GM12801 (cell line): ENCODE data around the gene SBNO2.

Source experiments
- TF ChIP-seq, protein P1 (sequence below): IDR thresholded peaks from one replicate; pipeline ENCODE4 v1.5.1; 2011; ENCODE audit warnings: control low read depth; ENCODE audit not compliant: insufficient read length; ENCODE audit errors: extremely low read depth

Gene SBNO2

DNA sequence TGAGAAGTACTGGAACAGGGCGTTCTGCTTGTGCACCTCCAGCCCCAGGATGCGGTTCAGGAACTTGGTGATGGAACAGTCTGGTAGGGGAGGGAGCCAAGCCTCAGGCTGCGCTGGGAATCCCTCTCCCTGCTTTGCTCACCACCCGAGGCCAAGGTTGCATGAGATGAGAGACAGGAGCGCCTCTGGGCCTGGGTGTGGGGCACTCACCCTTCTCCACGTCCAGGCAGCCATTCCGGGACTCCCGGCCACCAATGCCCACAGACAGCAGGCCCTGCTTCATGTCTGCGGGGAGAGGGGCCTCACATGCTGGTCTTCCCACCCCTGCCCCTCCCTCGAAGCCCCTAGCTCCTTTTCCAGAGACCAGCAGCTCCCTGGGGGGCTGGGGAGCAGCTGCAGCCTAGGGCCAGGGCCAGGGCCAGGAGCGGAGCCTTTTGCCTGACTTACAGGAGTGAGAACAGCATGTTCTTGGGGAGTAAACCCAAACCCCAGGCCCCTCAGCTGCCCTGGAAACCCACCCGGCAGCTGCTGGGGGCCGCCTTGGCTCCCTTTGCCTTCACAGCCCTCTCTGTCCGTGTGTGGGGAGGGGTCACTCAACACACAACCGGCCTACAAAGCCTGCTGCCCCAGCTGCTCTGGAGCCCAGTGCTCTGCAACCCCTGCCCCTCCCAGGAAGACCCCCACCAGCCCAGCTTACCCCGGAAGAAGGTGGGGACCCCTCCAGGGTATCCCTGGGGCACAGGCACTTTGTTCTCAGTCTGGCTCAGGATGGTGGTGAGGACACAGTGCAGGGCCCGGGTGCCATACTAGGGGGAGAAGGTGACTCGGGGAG lies 63.0 kb downstream of the SBNO2 start:
- TF ChIP-seq, protein P1, sequence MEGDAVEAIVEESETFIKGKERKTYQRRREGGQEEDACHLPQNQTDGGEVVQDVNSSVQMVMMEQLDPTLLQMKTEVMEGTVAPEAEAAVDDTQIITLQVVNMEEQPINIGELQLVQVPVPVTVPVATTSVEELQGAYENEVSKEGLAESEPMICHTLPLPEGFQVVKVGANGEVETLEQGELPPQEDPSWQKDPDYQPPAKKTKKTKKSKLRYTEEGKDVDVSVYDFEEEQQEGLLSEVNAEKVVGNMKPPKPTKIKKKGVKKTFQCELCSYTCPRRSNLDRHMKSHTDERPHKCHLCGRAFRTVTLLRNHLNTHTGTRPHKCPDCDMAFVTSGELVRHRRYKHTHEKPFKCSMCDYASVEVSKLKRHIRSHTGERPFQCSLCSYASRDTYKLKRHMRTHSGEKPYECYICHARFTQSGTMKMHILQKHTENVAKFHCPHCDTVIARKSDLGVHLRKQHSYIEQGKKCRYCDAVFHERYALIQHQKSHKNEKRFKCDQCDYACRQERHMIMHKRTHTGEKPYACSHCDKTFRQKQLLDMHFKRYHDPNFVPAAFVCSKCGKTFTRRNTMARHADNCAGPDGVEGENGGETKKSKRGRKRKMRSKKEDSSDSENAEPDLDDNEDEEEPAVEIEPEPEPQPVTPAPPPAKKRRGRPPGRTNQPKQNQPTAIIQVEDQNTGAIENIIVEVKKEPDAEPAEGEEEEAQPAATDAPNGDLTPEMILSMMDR, result no peak

DNA sequence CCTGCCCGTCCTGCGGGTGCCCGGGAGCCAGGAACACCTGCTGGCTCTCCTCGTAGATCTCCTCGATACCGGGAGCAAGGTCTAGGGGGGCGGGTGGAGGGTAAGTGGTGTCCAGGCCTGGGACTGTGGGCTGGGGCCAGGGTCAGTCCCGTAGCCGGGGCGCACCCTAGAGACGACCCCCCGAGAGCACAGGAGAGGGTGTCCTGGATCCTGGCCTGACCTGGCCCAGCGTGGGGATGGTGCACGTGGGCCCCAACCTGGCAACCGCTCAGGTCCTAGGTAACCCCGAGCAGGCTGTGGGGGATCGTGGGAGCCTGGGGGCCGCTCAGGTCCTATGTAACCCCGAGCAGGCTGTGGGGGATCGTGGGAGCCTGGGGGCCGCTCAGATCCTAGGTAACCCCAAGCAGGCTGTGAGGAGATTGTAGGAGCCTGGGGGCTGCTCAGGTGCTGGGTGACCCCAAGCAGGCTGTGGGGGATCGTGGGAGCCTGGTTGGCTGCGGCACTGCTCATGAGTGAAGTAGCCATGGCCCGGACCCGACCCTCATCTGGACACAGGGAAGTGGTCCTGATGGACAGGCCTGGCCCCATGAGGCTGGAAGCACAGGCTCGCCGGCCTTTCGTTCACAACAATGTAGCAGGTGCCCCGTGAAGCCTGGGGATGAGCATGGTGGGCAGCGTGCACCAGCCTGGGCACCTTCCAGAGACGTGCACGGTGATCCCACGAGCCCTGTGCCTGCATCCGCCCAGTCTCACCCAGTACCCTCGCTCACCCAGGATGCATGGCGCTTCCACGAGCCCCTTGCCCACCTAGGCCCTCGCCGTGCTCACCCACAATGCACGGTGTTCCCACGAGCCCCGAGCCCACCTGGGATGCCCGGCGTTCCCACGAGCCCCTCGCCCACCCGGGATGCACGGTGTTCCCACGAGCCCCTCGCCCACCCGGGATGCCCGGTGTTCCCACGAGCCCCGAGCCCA lies 64.1 kb downstream of the SBNO2 start:
- TF ChIP-seq, protein P1, result no peak

DNA sequence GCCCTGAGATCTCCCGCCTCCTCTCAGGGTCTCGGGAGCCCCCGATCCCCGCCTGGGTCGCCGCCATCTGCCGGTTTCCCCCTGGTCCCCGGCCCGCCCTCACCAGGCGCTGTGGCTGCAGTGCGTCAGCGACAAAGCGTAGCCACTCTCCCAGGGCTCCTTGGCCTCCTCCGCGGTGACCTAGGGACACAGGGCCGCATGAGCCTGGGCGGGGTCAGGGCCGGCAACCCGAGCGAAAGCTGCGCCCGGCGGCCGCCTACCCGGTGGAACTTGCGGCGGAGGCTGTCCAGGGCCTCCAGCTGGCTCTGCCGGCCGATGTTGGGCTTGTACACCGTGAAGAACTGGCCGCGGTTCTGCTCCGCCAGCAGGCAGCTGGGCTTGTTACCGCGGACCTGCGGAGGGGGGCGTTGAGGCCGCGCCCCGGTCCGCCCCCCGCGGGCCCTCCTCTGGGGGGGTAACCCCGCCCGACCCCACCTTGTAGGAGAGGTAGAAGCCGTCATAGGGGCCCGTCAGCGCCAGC lies 65.0 kb downstream of the SBNO2 start:
- TF ChIP-seq, protein P1, result no peak

DNA sequence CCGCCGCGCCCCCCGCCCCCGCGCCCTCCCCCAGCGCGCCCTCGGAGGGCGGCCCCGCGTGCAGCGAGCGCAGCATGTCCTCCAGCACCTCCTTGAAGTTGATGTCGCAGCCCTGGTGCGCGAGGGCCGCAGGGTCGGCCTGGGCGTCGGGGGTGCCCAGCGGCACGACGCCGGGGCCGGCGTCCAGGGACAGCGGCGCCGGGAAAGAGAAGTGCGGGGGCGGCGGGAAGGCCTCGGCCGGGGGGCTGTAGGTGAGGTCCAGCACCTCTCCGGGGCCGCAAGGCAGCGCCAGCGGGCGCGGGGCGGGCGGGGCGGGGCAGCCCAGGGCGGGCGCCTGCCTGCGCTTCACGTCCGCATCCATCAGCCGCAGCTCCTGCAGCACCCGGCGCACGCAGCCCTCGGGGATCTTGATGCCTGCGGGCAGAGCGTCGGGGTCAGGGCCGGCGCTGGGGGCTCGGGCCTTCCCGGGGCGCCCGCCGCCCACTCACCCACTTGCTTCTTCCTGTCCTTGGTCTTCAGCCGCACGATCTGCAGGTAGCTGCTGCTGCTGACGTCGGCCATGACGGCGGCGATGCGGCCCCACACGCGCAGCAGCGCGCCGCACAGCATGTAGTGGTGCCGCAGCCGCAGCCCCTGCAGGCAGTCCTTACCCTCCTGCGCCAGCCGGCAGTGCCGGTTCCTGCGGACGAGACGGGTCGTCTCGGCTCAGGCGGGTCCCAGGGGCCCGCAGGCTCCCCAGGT lies 65.6 kb downstream of the SBNO2 start:
- TF ChIP-seq, protein P1, result no peak

DNA sequence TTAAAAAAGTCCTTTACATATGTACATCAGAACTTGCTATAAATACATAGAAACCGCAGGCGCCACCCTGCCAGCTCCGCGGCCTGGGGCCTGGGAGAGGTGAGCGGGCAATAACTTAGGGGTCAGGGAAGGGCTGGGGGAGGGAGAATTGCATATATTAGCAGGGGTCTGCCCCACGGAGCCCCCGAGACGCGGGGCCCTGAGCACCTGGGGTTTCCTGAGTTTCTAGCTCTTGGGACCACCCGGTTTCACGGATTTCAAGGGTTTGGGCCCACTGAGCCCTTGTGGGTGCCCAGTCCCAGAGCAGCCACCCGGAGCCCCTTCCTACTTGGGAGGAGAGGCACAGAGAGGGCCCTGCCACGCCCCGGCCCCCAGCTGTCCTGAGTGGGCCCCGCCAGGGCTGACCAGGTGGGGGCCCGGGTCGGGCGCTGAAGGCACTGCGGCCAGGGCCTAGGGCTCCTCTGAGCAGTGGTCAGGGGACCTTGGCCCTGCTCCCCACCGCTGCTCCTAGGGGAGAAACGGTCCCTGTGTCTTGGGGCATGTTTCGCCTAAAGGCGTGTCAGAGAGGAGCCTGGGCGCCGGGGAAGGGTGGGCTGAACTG lies 66.3 kb downstream of the SBNO2 start:
- TF ChIP-seq, protein P1, result no peak

DNA sequence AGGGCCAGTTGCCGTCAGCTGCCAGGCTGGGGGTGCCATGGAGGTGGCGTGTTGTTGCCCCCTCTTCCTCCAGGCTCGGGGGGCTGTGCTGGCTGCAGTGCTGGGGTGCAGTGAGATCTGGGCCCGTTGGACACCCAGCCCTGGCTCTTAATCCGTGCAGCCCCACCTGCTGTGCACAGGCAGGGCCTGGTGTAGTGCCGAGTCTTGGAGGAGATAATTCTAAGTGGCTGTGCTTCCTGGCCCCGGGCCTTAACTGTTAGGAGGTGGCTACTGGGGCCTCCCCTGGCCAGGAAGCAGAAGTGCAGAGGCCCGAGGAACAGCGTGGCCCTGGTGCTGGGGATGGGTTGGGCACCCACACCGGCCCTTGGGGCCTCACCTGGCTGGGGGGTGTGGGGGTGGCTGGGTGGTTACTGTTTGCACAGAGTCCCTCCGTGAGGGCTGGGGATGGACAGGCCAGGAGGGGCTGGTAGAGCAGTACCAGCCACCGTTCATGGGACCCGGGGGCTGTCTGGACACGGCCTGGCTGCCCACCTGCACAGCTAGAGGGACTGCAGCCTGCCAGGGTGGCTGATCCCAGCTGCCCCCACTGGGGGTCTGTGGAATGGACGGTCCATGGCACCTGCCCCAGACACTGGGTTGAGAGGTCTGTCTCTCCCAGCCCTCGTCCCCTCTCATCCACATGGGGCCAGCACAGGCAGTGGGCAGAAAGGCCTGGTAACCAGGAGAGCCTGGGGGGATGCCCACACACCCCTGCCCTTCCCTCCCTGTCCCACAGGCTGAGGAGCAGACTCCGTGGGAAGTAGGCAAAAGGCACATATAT lies 67.0 kb downstream of the SBNO2 start:
- TF ChIP-seq, protein P1, result no peak
